PC-9 (cell line): Measurements from ENCODE around the gene CST6.

Source experiments
- CTCF ChIP-seq: fragments of 200-600 bp; sonication (generic); conservative IDR thresholded peaks from 2 replicates; pipeline ENCODE4 v1.6.1; 2017; ENCODE audit warnings: mixed run types, antibody characterized with exemption, mild to moderate bottlenecking, moderate library complexity
- EZH2 ChIP-seq: fragments of 200-600 bp; sonication (generic); IDR thresholded peaks from 2 replicates; pipeline ENCODE4 v1.8.0; 2017; ENCODE audit warnings: antibody characterized with exemption, low read depth

GRCh38 chr11:66052664-66052982 is 40.8 kb downstream of the CST6 start:
- TF ChIP-seq CTCF (no peak), EZH2 (no peak)
